ENCODE results near the gene CYB5D1.

CYB5D1 gene

GRCh38 chr17:7885367-7886226, 27.8 kb downstream of the CYB5D1 start:
- peak; percentile 13 to 21 for DNase-seq (ENCODE audit: low read depth in 2 of 2)

DNA sequence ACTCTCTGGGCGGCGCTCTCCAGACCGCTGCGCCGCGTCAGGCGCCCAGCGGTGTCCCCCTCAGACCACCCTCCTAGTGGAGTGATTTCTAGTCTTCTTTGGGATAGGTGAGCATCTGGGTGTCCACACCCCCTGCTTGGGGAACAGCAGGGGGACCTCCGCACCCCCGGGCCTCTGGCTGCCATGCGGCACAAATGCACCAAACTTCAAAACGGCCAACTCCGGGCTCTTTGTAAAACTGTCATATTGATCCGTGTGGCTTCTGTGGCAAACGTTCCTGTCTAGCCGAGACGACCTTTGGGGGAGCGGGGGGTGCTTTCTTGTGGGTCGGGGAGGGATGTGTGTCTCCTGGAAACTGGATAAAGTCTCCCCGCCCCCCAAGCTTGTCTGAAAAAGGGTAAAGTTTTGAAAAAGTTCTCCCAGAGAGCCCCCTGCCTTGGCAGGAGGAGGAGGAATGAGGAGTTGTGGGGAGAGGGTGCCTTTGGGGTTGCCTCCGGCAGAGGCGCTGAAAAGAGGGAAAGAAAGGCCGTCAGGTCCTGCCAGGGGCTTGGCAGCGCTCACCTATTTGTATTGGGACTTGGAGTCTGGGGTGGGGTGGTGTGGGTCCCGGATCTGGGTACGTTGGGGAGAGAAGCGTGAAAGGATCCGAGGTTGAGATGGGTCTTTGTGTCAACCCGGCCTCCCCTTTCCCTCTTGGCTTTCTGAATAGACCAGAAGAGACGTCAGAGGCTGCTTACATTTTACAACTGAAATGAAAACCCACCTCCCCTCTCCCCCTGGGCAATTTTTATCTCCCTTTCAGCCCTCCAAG, 28.6 kb downstream of the CYB5D1 start:
- peak; percentile 19 to 28 for DNase-seq (ENCODE audit: low read depth in 2 of 2)

GRCh38 chr17:7887038-7887481, 29.3 kb downstream of the CYB5D1 start:
- DNase-seq (ENCODE audit: low read depth in 2 of 2): no peak

DNA sequence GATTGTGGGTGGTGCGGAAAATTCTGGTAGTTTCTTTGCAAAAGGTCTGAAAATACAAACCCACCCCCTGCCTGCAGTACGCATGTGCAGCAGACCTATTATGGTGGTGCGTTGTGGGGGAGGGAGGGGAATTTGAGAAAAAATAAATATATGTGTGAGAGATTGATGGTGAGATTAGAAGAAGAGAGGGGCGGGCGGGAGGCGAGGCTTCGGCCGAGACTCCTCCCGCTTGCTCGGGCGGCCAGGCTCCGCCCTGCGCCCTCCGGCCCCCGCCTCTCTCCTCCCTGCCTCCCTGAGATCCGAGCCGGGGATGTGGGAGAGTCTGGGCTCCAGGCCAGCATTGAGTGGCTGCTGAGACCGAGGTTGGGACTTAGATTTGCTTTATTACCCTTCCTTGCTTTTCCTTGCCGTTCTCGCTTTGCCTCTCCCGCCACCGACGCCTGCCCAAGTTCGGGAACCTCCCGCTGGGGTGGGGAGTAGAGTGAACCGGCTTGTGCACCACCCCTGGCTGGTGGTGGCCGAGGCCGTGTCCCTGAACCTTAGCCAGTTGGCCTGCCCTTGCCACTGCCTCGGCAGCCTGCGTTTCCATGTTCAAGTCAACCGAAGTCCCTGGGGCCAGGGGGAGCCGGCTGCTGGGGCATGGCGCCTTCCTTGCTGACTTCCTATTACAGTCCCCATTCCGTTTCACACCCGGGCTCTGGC, 29.8 kb downstream of the CYB5D1 start:
- DNase-seq (ENCODE audit: low read depth in 2 of 2): peak; percentile 82 to 91

GRCh38 chr17:7888184-7888920, 30.5 kb downstream of the CYB5D1 start, which contains the start of gene CHD3:
TSS of gene CHD3 (plus strand) at chr17:7888789. CDS start at chr17:7889001, 212 bp downstream.
- DNase-seq (ENCODE audit: low read depth in 2 of 2): no peak

DNA sequence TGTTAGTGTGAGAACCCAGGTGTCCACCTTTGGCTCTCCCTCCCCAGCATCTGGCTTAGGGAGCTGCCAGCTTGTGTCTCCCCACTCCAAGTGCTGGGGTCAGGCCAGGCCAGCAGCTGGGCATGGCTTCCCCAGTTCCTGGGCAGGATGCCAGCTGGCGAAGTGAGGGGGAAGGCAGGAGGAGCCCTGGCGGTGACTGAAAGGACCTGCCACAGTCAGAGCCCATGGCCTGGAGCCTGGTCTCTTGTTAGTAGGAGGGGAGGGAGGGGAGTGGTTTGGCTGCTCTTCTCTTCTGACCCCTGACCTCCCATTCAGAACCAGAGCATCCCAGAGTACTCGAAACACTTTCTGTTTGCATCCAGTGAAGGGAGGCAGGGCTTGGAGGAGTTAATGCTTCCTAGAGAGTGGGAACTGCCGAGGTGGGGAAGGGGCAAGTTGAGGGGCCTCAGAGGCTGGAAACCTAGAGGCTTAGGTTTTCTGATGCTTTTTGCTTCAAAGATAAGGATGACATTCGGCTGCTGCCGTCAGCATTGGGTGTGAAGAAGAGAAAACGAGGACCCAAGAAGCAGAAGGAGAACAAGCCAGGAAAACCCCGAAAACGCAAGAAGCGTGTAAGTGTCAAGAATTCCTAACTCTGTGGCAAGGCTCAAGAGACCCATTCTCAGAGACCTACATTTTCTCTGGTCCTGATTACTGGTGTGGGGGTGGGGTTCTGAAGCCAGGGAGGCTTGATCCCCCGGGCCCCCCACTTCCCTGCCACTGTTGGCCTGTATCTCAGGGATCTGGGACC, 31.6 kb downstream of the CYB5D1 start:
- no peak for DNase-seq (ENCODE audit: low read depth in 2 of 2)

DNA sequence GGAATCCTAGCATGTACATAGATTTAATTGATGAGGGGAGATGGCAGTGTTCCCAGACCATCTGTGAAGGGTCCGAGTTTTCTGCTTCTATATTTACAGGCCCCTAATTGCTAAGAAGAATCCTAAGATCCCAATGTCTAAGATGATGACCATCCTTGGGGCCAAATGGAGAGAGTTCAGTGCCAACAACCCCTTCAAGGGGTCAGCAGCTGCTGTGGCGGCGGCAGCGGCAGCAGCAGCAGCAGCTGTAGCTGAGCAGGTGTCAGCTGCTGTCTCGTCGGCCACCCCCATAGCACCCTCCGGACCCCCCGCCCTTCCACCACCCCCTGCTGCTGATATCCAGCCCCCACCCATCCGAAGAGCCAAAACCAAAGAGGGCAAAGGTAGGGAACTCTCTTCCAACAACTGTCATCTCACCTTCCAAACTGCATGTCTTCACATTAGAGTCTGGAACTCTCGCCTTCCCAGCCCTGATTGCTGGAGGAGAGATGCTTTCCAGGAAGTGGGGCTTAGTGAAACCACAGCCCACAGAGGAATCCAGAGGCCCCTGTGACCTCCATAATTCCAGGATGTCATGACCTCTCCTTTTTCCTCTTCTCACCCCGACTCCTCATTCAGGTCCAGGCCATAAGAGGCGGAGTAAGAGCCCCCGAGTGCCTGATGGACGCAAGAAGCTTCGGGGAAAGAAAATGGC, 35.5 kb downstream of the CYB5D1 start:
- no peak for DNase-seq (ENCODE audit: low read depth in 2 of 2)

GRCh38 chr17:7894226-7894625, 36.4 kb downstream of the CYB5D1 start:
- no peak for DNase-seq (ENCODE audit: low read depth in 2 of 2)

DNA sequence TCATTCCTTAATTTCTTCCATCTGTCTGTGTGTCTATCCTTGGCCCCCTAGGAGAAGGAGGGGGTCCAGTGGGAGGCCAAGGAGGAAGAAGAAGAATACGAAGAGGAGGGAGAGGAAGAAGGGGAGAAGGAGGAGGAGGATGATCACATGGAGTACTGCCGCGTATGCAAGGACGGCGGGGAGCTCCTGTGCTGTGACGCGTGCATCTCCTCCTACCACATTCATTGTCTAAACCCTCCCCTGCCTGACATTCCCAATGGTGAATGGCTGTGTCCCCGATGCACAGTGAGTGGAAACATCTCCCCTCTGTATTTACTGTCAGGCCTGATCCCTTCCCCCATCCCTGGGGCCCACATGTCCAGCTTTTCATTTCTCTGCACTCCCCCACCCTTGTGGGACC, 37.1 kb downstream of the CYB5D1 start:
- DNase-seq (ENCODE audit: low read depth in 2 of 2): no peak

DNA sequence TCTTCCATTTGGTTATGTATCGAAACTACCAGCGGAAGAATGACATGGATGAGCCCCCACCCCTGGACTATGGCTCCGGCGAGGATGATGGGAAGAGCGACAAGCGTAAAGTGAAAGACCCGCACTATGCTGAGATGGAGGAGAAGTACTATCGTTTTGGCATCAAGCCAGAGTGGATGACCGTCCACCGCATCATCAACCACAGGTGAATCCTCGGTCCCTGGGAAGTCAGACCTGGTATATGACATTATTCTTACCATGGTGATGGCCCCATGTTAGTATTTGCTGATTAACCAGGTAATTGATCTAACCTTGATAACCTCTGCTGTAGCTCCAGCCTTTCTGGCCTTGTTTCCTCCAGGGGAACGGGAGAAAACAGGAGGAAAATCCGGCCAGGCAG, 39.3 kb downstream of the CYB5D1 start:
- DNase-seq (ENCODE audit: low read depth in 2 of 2): no peak

DNA sequence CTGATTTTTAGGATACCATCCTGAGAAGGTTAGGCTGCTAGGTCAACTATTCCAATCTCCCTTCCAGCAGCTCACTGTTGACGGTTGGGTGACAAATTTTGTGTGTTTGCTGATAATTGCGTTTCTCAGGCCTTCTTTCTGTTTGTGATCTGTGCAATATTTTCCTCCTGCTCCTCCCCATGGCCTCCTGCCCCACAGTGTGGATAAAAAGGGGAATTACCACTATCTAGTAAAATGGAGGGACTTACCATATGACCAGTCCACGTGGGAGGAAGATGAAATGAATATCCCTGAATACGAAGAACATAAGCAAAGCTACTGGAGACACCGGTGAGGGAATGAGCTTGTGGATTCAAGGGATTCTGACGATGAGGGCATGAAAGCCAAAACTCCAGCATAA, 40.0 kb downstream of the CYB5D1 start:
- DNase-seq (ENCODE audit: low read depth in 2 of 2): no peak

DNA sequence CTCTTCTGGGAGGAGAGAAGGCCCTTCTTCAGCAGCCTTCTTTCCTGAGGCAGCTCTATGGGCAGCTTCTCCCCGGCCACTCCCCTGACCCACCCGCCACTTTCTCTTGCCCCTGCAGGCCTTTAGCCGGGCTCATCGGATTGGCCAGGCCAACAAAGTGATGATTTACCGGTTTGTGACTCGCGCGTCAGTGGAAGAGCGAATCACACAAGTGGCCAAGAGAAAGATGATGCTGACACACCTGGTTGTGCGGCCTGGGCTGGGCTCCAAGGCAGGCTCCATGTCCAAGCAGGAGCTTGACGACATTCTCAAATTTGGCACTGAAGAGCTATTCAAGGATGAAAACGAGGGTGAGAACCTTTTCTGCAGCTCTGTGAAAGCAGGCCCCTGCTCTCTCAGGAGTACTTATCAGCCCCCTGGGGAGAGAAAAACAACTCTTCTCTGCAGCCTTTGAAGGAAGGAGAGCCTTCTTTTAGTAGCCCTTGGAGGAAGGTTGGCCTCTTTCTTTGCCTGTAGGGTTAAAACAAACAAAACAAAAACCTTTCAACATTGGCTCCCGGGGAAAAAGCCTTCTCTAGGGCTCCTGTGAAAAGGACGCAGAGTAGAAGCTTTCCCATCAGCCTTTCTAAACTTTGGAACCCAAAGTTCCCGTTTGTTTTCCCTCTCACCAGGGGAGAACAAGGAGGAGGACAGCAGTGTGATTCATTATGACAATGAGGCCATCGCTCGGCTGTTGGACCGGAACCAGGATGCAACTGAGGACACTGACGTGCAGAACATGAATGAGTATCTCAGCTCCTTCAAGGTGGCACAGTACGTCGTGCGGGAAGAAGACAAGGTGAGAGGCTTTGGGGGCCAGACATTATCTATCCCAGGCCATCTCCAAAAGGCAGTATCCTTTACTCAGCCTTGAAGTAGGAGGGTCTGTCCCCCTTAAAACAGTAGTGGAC, 45.6 kb downstream of the CYB5D1 start:
- DNase-seq (ENCODE audit: low read depth in 2 of 2): no peak

- no peak for DNase-seq (ENCODE audit: low read depth in 2 of 2)
Observed at GRCh38 chr17:7909089-7909488, 51.3 kb downstream of the CYB5D1 start.

DNA sequence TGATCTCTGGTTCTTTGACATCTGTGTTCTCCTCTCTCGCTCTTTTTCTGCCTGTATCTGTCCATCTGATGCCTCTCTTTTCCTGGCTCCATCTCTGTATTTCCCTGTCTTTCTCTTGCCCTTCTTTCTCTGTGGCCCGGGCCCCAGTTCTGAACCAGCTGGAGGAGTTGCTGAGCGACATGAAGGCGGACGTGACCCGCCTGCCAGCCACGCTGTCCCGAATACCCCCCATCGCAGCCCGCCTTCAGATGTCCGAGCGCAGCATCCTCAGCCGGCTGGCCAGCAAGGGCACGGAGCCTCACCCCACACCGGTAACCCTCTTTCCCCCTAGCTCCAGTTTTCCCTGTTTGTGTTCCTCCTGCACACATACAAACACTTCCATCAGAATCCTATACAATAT, 52.5 kb downstream of the CYB5D1 start:
- DNase-seq (ENCODE audit: low read depth in 2 of 2): no peak

GRCh38 chr17:7910711-7911110, 52.9 kb downstream of the CYB5D1 start:
- DNase-seq (ENCODE audit: low read depth in 2 of 2): no peak

DNA sequence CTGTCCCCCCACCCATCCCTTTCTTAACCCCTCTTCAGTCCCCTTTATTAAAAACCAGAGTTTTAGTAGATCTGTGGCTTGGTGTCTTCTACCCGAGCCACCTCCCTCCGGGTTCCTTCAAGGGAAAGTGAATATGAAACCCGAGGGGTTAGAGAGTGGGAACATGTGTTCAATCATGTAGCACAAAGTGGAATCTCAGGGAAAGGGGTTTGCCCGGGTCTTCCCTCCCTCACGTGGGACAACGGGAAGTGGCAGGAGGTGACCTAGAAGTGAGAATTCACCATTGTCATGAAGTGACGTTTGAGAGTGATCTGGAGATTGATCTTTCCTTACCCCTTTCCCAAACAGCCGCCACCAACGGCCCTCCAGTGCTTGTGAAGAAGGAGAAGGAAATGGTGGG, 53.3 kb downstream of the CYB5D1 start:
- DNase-seq (ENCODE audit: low read depth in 2 of 2): no peak

Measured in stimulated activated CD8-positive, alpha-beta memory T cell treated with anti-CD3 and anti-CD28 coated beads, Interleukin-15, amount 100 ng/mL, for 4 hours (primary cell).